ENCODE results near the gene PAM. TPM values are rescaled to one million over a fixed set of nuclear protein-coding genes. Genes with fewer than 3 reads are reported as not detected.

The PAM gene
- total RNA-seq, 4 donors from 2014 or later, result 41.5 to 92.8 (median 48.2) TPM

- H3K27ac ChIP-seq, result no peak overlapping the region
- H3K36me3 ChIP-seq, result no peaks in the 10 kb centered on the region
- H3K4me3 ChIP-seq, result no peak overlapping the region
- no peaks in the 10 kb centered on the region for H3K9me3 ChIP-seq
- WGBS, result 36% methylated on average over 4 of the region's 4 CpGs
- H3K4me1 ChIP-seq, result peaks cover 2% of the 10 kb centered on the region
- TF ChIP-seq POLR2A (IDR thresholded peaks at IDR 0.05) (no peak), POLR2AphosphoS5 (IDR thresholded peaks at IDR 0.05) (no peak), CTCF (IDR thresholded peaks at IDR 0.05) (no peak), EP300 (IDR thresholded peaks at IDR 0.05) (no peak)
- DNase-seq (ENCODE audit: low spot score in 2 of 2), result no peak
- H3K27me3 ChIP-seq, result no peaks in the 10 kb centered on the region
Observed at GRCh38 chr5:102715082-102715807, 39.9 kb upstream of the PAM start.

DNA sequence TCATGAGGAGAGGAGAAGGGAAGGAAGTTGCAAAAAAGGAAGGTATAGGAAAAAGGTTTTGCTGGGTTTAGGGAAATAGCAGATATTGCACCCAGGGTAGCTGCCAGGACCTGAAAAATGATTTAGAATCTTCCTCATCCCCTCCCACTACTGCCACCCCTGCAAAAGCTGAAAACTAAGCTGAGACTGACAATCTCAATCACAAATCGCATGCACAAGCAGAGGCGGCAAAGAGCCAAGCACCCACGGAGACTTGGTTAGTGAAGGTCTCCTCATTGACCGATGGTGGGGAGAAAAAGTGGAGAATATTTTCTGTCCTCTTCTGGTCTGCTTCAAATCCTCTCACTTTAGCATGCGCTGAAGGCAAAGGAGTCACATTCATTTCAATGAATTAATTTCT is 39.1 kb upstream of the PAM start:
- H3K4me1 ChIP-seq, result peaks cover 2% of the 10 kb centered on the region
- no peaks in the 10 kb centered on the region for H3K9me3 ChIP-seq
- H3K36me3 ChIP-seq, result no peaks in the 10 kb centered on the region
- TF ChIP-seq POLR2AphosphoS5 (IDR thresholded peaks at IDR 0.05) (no peak), EP300 (IDR thresholded peaks at IDR 0.05) (no peak), CTCF (IDR thresholded peaks at IDR 0.05) (no peak), POLR2A (IDR thresholded peaks at IDR 0.05) (no peak)
- DNase-seq (ENCODE audit: low spot score in 2 of 2), result no peak
- no peak overlapping the region for H3K4me3 ChIP-seq
- H3K27me3 ChIP-seq, result no peaks in the 10 kb centered on the region
- 97% methylated on average over 5 of the region's 5 CpGs for WGBS
- no peak overlapping the region for H3K27ac ChIP-seq

- TF ChIP-seq EP300 (IDR thresholded peaks at IDR 0.05) (no peak), POLR2AphosphoS5 (IDR thresholded peaks at IDR 0.05) (no peak), POLR2A (IDR thresholded peaks at IDR 0.05) (no peak), CTCF (IDR thresholded peaks at IDR 0.05) (no peak)
- no peak overlapping the region for H3K27ac ChIP-seq
- no peaks in the 10 kb centered on the region for H3K36me3 ChIP-seq
- 60% methylated on average over 4 of the region's 4 CpGs for WGBS
- H3K27me3 ChIP-seq, result no peaks in the 10 kb centered on the region
- H3K4me1 ChIP-seq, result peaks cover under 1% of the 10 kb centered on the region
- H3K4me3 ChIP-seq, result no peak overlapping the region
- no peaks in the 10 kb centered on the region for H3K9me3 ChIP-seq
- DNase-seq (ENCODE audit: low spot score in 2 of 2), result no peak
Observed at GRCh38 chr5:102718819-102719218, 36.3 kb upstream of the PAM start.

DNA sequence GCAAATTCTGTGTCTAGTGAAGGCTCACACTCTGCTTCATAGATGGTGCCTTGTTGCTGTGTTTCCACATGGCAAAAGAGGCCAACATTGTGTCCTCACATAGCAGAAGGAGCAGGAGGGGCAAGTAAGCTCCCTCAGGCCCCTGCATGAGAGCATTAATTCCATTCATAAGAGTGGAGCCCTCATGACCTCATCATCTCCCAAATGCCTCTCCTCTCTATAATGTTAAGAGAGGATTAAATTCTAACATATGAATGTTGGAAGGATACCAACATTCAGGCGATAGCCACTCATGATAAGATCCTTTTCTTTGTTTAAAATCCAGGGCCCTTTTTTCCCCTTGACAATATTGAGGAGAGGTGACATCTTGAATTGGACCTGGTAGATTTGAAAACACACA is 35.2 kb upstream of the PAM start:
- Histone ChIP-seq H3K27ac (no peak overlapping the region), H3K9me3 (no peaks in the 10 kb centered on the region), H3K4me3 (no peak overlapping the region), H3K27me3 (no peaks in the 10 kb centered on the region), H3K4me1 (no peaks in the 10 kb centered on the region), H3K36me3 (no peaks in the 10 kb centered on the region)
- TF ChIP-seq POLR2AphosphoS5 (IDR thresholded peaks at IDR 0.05), result no peak
- TF ChIP-seq CTCF (IDR thresholded peaks at IDR 0.05), result no peak
- TF ChIP-seq EP300 (IDR thresholded peaks at IDR 0.05), result no peak
- no peak for TF ChIP-seq POLR2A (IDR thresholded peaks at IDR 0.05)
- WGBS, result 74% methylated on average over 1 of the region's 1 CpG
- no peak for DNase-seq (ENCODE audit: low spot score in 2 of 2)

- no peaks in the 10 kb centered on the region for H3K4me1 ChIP-seq
- H3K27me3 ChIP-seq, result no peaks in the 10 kb centered on the region
- H3K27ac ChIP-seq, result no peak overlapping the region
- DNase-seq (ENCODE audit: low spot score in 2 of 2), result no peak
- WGBS, result 89% methylated on average over 1 of the region's 1 CpG
- no peaks in the 10 kb centered on the region for H3K36me3 ChIP-seq
- H3K4me3 ChIP-seq, result no peak overlapping the region
- no peak for TF ChIP-seq EP300 (IDR thresholded peaks at IDR 0.05)
- TF ChIP-seq POLR2A (IDR thresholded peaks at IDR 0.05), result no peak
- no peak for TF ChIP-seq POLR2AphosphoS5 (IDR thresholded peaks at IDR 0.05)
- no peak for TF ChIP-seq CTCF (IDR thresholded peaks at IDR 0.05)
- no peaks in the 10 kb centered on the region for H3K9me3 ChIP-seq
Observed at GRCh38 chr5:102720969-102721368, 34.1 kb upstream of the PAM start.
